Right atrium auricular region (tissue), 2 donors: ENCODE data around the gene SH3GL3. TPM values are rescaled to one million over a fixed set of nuclear protein-coding genes. Genes with fewer than 3 reads are reported as not detected.
A peak's percentile ranks its signal among the peaks of the same experiment; 100 is the strongest.

Source experiments
- DNase-seq: peaks from one replicate; pipeline ENCODE4 v3.0.0-alpha.2; 2019; ENCODE audit warnings: low spot score
- H3K27ac ChIP-seq, 2 donors: fragments of 200-600 bp; sonication (generic); 1 replicate in 1 of 2; 2 replicates in 1 of 2; pipeline ENCODE4 v1.5.1; 2016 to 2019
- H3K27me3 ChIP-seq, 2 donors: fragments of 200-600 bp; sonication (generic); one replicate each; pipeline versions ENCODE4 v1.5.1 to v1.6.0; 2017 to 2019
- H3K36me3 ChIP-seq: fragments of 200-600 bp; sonication (generic); one replicate; pipeline ENCODE4 v1.5.1; 2016
- H3K4me1 ChIP-seq, 2 donors: fragments of 200-600 bp; sonication (generic); one replicate each; pipeline versions ENCODE4 v1.5.1 to v1.6.0; 2017 to 2019
- H3K4me3 ChIP-seq, 2 donors: fragments of 200-600 bp; sonication (generic); 1 replicate in 1 of 2; 2 replicates in 1 of 2; pipeline ENCODE4 v1.5.1; 2017 to 2019; ENCODE audit warnings: mild to moderate bottlenecking in 1 of 2, moderate library complexity in 1 of 2
- H3K9me3 ChIP-seq, 2 donors: fragments of 200-600 bp; sonication (generic); one replicate each; pipeline ENCODE4 v1.5.1; 2019
- total RNA-seq, 2 donors: library from RNA; depleted of rRNA; stranded (reverse); fragments of >200 nt; gene quantifications; one replicate each; pipeline ENCODE4 v1.1.0, GENCODE V29; 2016
- TF ChIP-seq, protein P1 (sequence below), 2 donors: fragments of 200-600 bp; sonication (generic); IDR thresholded peaks; one replicate each; pipeline ENCODE4 v1.5.1; 2019; ENCODE audit warnings: antibody characterized with exemption in 2 of 2

The SH3GL3 gene
- total RNA-seq, 2 donors from 2014 or later, result 4.1 TPM; not detected in 1

DNA sequence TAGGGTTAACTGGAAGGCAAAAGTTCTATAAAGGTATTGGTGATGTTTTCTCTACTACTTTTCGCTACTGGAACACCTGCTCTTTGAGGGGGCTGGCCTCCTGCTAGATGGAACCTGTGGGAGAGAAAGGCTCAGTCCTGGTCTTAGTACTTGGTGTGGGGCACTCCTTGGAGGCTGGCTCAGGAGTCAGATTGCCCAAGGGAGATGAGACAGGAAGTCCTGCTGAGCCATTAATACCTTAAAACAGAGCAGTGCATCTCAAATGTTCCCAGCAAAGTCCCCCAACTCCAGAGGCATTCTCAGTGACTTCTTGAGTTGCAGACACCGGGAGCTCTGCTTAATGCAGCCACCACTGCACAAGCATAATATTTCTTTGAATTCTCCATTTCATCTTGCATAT lies 203.7 kb downstream of the SH3GL3 start:
- Histone ChIP-seq H3K9me3 (no peaks in the 10 kb centered on the region), H3K4me3 (no peak overlapping the region), H3K36me3 (no peaks in the 10 kb centered on the region), H3K27ac (no peak overlapping the region), H3K4me1 (peaks cover 0 to 31% of the 10 kb centered on the region in 2 donors), H3K27me3 (no peaks in the 10 kb centered on the region)
- no peak for DNase-seq
- TF ChIP-seq, protein P1, sequence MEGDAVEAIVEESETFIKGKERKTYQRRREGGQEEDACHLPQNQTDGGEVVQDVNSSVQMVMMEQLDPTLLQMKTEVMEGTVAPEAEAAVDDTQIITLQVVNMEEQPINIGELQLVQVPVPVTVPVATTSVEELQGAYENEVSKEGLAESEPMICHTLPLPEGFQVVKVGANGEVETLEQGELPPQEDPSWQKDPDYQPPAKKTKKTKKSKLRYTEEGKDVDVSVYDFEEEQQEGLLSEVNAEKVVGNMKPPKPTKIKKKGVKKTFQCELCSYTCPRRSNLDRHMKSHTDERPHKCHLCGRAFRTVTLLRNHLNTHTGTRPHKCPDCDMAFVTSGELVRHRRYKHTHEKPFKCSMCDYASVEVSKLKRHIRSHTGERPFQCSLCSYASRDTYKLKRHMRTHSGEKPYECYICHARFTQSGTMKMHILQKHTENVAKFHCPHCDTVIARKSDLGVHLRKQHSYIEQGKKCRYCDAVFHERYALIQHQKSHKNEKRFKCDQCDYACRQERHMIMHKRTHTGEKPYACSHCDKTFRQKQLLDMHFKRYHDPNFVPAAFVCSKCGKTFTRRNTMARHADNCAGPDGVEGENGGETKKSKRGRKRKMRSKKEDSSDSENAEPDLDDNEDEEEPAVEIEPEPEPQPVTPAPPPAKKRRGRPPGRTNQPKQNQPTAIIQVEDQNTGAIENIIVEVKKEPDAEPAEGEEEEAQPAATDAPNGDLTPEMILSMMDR (IDR thresholded peaks at IDR 0.05), result no peak

- Histone ChIP-seq H3K27ac (no peak overlapping the region), H3K4me3 (no peak overlapping the region), H3K36me3 (no peaks in the 10 kb centered on the region), H3K4me1 (peaks cover 0 to 34% of the 10 kb centered on the region in 2 donors), H3K9me3 (no peaks in the 10 kb centered on the region), H3K27me3 (no peaks in the 10 kb centered on the region)
- TF ChIP-seq, protein P1 (IDR thresholded peaks at IDR 0.05), result no peak
- DNase-seq, result no peak
Observed at GRCh38 chr15:83651541-83651940, 204.4 kb downstream of the SH3GL3 start.

DNA sequence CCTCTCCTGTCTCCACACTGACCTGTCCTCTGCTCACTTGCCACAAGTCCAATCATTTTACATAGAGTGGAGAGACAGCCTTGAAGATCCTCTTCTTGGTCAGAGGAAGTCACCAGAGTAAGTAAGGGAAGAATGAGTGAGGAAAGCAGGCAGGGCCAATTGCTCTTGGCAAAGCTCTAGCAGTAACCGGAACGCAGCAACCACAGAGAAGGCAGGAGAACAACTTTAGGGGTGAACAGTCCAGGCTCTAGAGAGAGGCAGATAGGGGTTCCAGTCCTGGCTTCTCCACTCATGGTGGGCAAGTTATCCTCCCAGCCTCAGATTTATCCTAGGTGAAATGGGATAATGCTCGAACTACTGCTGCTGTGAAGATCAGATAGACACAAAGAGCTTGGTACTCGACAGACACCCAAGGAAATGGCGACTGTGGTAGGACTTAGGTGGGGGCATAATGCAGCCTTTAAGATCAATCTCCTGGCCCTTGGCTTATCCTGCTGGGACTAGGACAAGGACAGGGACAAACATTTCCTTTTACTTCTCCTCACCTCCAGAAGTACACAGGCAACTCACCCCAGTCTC lies 205.6 kb downstream of the SH3GL3 start:
- DNase-seq, result no peak
- Histone ChIP-seq H3K36me3 (no peaks in the 10 kb centered on the region), H3K9me3 (no peaks in the 10 kb centered on the region), H3K4me1 (peaks cover 0 to 42% of the 10 kb centered on the region in 2 donors), H3K4me3 (no peak overlapping the region), H3K27me3 (no peaks in the 10 kb centered on the region), H3K27ac (peak overlapping the region; percentile 78 to 94)
- TF ChIP-seq, protein P1 (IDR thresholded peaks at IDR 0.05), result no peak

- Histone ChIP-seq H3K4me1 (peaks cover 0 to 48% of the 10 kb centered on the region in 2 donors), H3K36me3 (no peaks in the 10 kb centered on the region), H3K27ac (peak overlapping the region; percentile 78 to 94), H3K9me3 (no peaks in the 10 kb centered on the region), H3K27me3 (no peaks in the 10 kb centered on the region), H3K4me3 (peak overlapping the region; percentile 66 to 68)
- TF ChIP-seq, protein P1 (IDR thresholded peaks at IDR 0.05), result no peak
- no peak for DNase-seq
Observed at GRCh38 chr15:83653288-83653638, 206.1 kb downstream of the SH3GL3 start.

DNA sequence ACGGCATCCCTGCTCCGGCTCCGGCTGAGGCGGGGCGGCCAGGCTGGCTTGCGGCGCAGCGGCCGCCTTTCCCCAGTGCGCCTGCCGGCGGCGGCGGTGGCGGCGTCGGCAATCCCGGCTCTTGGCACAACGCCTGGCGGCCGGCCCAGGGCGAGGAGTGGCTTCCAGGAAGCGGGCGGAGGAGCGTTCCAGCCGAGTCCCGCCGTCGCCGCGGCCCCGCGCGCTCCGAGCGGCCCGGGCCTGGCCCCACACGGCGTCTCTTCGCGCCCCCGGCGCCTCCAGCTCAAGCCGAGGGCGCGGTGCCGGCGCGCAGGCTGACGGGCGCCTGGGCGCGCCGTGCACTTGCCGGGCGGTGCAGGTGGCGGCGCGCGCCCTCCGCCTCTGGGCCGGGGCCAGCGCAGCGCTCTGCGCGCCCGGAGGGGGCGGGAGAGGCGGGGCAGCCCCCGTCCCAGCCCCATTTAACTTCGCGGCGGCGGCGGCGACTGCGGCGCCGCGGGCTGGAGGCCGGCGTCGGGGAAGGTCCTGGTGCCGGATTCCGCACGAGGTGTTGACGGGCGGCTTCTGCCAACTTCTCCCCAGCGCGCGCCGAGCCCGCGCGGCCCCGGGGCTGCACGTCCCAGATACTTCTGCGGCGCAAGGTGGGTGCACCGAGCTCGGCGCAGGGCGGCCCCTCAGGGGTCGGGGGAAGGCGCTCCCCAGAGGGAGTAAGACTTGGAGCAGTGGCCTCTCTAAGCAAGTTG lies 206.7 kb downstream of the SH3GL3 start, which contains the start of gene ADAMTSL3:
Gene ADAMTSL3, plus strand, starts transcription at position 485 of the 740 bp plus-strand sequence. CDS start 1,639 bp downstream, outside the sequence.
- peak within 1 kb of the TSS; percentile 86 to 94 for H3K27ac ChIP-seq
- TF ChIP-seq, protein P1 (IDR thresholded peaks at IDR 0.05), result peak in 1 of 2 donors; percentile 9
- H3K9me3 ChIP-seq, result no peaks in the 10 kb centered on the region
- H3K27me3 ChIP-seq, result no peaks in the 10 kb centered on the region
- peak within 1 kb of the TSS; percentile 66 to 68 for H3K4me3 ChIP-seq
- DNase-seq, result peak; percentile 77
- peaks cover 0 to 53% of the 10 kb centered on the region in 2 donors for H3K4me1 ChIP-seq
- H3K36me3 ChIP-seq, result no peaks in the 10 kb centered on the region
